DND-41 (cell line): ENCODE measurements around the gene EGFLAM.

ENCODE experiments used
- ATAC-seq: fragments of 200-7000 bp; cut with Tn5 transposase; 3 replicates; pipeline ENCODE4 v1.9.1; 2021; ENCODE audit warnings: low read depth; ENCODE audit not compliant: insufficient read depth
- DNase-seq: peaks from one replicate; pipeline ENCODE4 v3.0.0-alpha.2; 2020
- H2AFZ ChIP-seq: 2 replicates; pipeline ENCODE4 v1.6.0; 2012; ENCODE audit warnings: low read depth, low read length
- H3K27ac ChIP-seq: 2 replicates; pipeline ENCODE4 v1.5.1; 2012; ENCODE audit warnings: low read length, inconsistent platforms
- H3K27me3 ChIP-seq: fragments of 200-600 bp; sonication (generic); 2 replicates; pipeline ENCODE4 v1.6.0; 2012; ENCODE audit warnings: low read length, mild to moderate bottlenecking, inconsistent platforms; ENCODE audit not compliant: insufficient read depth, poor library complexity
- H3K36me3 ChIP-seq: 2 replicates; pipeline ENCODE4 v1.5.1; 2012; ENCODE audit warnings: low read length, inconsistent platforms; ENCODE audit not compliant: insufficient read depth
- H3K4me1 ChIP-seq: 2 replicates; pipeline ENCODE4 v1.5.1; 2012; ENCODE audit warnings: mild to moderate bottlenecking, low read length; ENCODE audit not compliant: insufficient read depth
- H3K4me2 ChIP-seq: 2 replicates; pipeline ENCODE4 v1.6.0; 2012; ENCODE audit warnings: mild to moderate bottlenecking, moderate library complexity, low read length, inconsistent platforms; ENCODE audit not compliant: insufficient read depth
- H3K4me3 ChIP-seq, 2 experiments: fragments of 200-600 bp in 1 of 2; shearing (Covaris generic) in 1 of 2; 2 replicates each; pipeline ENCODE4 v1.5.1; 2012 to 2016; ENCODE audit warnings: inconsistent platforms in 2 of 2, low read length in 2 of 2, mild to moderate bottlenecking in 2 of 2, low read depth in 1 of 2, moderate library complexity in 1 of 2
- H3K79me2 ChIP-seq: 2 replicates; pipeline ENCODE4 v1.6.0; 2012; ENCODE audit warnings: low read length, inconsistent platforms; ENCODE audit not compliant: insufficient read depth
- H3K9ac ChIP-seq: 2 replicates; pipeline ENCODE4 v1.6.0; 2012; ENCODE audit warnings: low read depth, mild to moderate bottlenecking, inconsistent platforms, low read length, moderate library complexity
- H3K9me3 ChIP-seq: 2 replicates; pipeline ENCODE4 v1.5.1; 2012; ENCODE audit warnings: low read length, moderate library complexity, mild to moderate bottlenecking, inconsistent platforms; ENCODE audit not compliant: insufficient read depth, severe bottlenecking
- H4K20me1 ChIP-seq: 2 replicates; pipeline ENCODE4 v1.6.0; 2012; ENCODE audit warnings: low read length; ENCODE audit not compliant: insufficient read depth
- EZH2 ChIP-seq: IDR thresholded peaks from 3 replicates; pipeline ENCODE4 v1.6.1; 2012; ENCODE audit warnings: borderline replicate concordance, low read depth, mild to moderate bottlenecking, moderate library complexity, low read length, inconsistent platforms; ENCODE audit not compliant: severe bottlenecking
- TF ChIP-seq, protein P1 (sequence below): IDR thresholded peaks from 2 replicates; pipeline ENCODE4 v1.5.1; 2012; ENCODE audit warnings: borderline replicate concordance, low read length, moderate library complexity, mild to moderate bottlenecking; ENCODE audit not compliant: poor library complexity, severe bottlenecking; ENCODE audit errors: extremely low read depth

The EGFLAM gene

DNA sequence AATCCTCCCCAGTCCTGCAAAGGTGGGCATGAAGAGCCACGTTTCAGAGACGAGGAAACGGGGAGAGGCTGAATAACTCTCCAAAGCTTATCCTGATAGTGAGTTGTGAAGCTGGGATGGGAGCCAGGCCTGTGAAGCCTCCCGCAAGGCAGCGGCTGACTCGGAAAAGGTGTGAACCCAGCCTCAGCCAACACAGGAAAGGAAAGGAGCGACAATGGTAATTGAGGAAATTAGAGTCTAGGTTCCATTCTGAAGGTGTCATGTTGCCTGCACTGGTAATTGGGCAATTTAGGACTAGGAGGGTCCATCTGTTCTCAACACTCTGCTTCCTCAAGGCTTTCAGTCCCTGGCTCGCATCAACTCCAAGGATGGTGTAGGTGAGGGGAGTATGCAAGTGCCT is 214.6 kb downstream of the EGFLAM start:
- Histone ChIP-seq H3K4me3 (no peak overlapping the region), H3K9ac (no peak overlapping the region), H3K27ac (no peak overlapping the region), H3K4me1 (no peaks in the 10 kb centered on the region), H3K9me3 (no peaks in the 10 kb centered on the region), H4K20me1 (peaks cover 3% of the 10 kb centered on the region; the same call in 1 of the 2 replicates), H3K79me2 (no peaks in the 10 kb centered on the region), H3K27me3 (peaks cover 8% of the 10 kb centered on the region), H3K4me2 (no peak overlapping the region), H2AFZ (no peak overlapping the region), H3K36me3 (no peaks in the 10 kb centered on the region)
- no peak for ATAC-seq
- TF ChIP-seq, protein P1, sequence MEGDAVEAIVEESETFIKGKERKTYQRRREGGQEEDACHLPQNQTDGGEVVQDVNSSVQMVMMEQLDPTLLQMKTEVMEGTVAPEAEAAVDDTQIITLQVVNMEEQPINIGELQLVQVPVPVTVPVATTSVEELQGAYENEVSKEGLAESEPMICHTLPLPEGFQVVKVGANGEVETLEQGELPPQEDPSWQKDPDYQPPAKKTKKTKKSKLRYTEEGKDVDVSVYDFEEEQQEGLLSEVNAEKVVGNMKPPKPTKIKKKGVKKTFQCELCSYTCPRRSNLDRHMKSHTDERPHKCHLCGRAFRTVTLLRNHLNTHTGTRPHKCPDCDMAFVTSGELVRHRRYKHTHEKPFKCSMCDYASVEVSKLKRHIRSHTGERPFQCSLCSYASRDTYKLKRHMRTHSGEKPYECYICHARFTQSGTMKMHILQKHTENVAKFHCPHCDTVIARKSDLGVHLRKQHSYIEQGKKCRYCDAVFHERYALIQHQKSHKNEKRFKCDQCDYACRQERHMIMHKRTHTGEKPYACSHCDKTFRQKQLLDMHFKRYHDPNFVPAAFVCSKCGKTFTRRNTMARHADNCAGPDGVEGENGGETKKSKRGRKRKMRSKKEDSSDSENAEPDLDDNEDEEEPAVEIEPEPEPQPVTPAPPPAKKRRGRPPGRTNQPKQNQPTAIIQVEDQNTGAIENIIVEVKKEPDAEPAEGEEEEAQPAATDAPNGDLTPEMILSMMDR = no peak
- TF ChIP-seq EZH2 = no peak
- DNase-seq = no peak

GRCh38 chr5:38478166-38478565 is 219.8 kb downstream of the EGFLAM start:
- Histone ChIP-seq H3K36me3 (no peaks in the 10 kb centered on the region), H3K9ac (no peak overlapping the region), H3K27ac (no peak overlapping the region), H3K9me3 (no peaks in the 10 kb centered on the region), H3K4me3 (no peak overlapping the region), H3K27me3 (peaks cover 44% of the 10 kb centered on the region), H4K20me1 (0 out of 2 replicates have a peak, but pooled peaks cover 3% of the 10 kb centered on the region), H2AFZ (no peak overlapping the region), H3K79me2 (no peaks in the 10 kb centered on the region), H3K4me1 (no peaks in the 10 kb centered on the region), H3K4me2 (no peak overlapping the region)
- DNase-seq (no peak), ATAC-seq (no peak)
- no peak for TF ChIP-seq EZH2
- TF ChIP-seq, protein P1 = no peak

GRCh38 chr5:38478878-38479277 is 220.5 kb downstream of the EGFLAM start:
- H3K27me3 ChIP-seq = peaks cover 44% of the 10 kb centered on the region
- no peak for DNase-seq
- 0 out of 2 replicates have a peak, but pooled peaks cover 3% of the 10 kb centered on the region for H4K20me1 ChIP-seq
- H3K79me2 ChIP-seq = no peaks in the 10 kb centered on the region
- no peak overlapping the region for H3K4me3 ChIP-seq
- H3K4me1 ChIP-seq = no peaks in the 10 kb centered on the region
- H3K4me2 ChIP-seq = no peak overlapping the region
- no peak for ATAC-seq
- H2AFZ ChIP-seq = no peak overlapping the region
- no peaks in the 10 kb centered on the region for H3K9me3 ChIP-seq
- H3K27ac ChIP-seq = no peak overlapping the region
- H3K36me3 ChIP-seq = no peaks in the 10 kb centered on the region
- TF ChIP-seq, protein P1 = no peak
- TF ChIP-seq EZH2 = no peak
- no peak overlapping the region for H3K9ac ChIP-seq
